Right cardiac atrium (tissue), 5 donors: ENCODE results near the gene PIGX. TPM values are rescaled to one million over a fixed set of nuclear protein-coding genes. Genes with fewer than 3 reads are reported as not detected.

ENCODE experiments used
- ATAC-seq, 2 donors: fragments of 200-7000 bp; cut with Tn5 transposase; one replicate each; pipeline versions ENCODE4 v1.8.0 to v1.9.1; 2020; ENCODE audit warnings: moderate library complexity in 2 of 2, mild to moderate bottlenecking in 1 of 2
- DNase-seq, 3 donors: peaks; one replicate each; pipeline ENCODE4 v3.0.0-alpha.2; 2020
- H3K27ac ChIP-seq: one replicate; pipeline ENCODE4 v1.5.1; 2013; ENCODE audit warnings: mild to moderate bottlenecking, low read length, control low read depth, moderate library complexity
- H3K27me3 ChIP-seq: one replicate; pipeline ENCODE4 v1.6.1; 2013; ENCODE audit not compliant: control insufficient read depth, insufficient read depth
- H3K4me1 ChIP-seq: one replicate; pipeline ENCODE4 v1.6.1; 2013; ENCODE audit warnings: low read length; ENCODE audit not compliant: control insufficient read depth, insufficient read depth
- H3K4me3 ChIP-seq: one replicate; pipeline ENCODE4 v1.5.1; 2013; ENCODE audit warnings: low read length, control low read depth
- H3K9me3 ChIP-seq: one replicate; pipeline ENCODE4 v1.6.1; 2013; ENCODE audit warnings: low read length; ENCODE audit not compliant: control insufficient read depth
- WGBS: extraction: QIAGEN DNeasy Blood & Tissue Kit; methylation state at CpG from one replicate; pipeline ENCODE4 v1.1.7; 2013; 5-methylcytosine and 5-hydroxymethylcytosine counted together
- intact Hi-C, 4 donors: fragments of 100-400 bp; cut with DNase I; formaldehyde crosslinking; loops; one replicate each; pipeline versions ENCODE4 v1.11.0 to v1.14.0; 2022 to 2023
- long read RNA-seq, 4 donors: library from polyadenylated mRNA; unstranded; transcript quantifications; one replicate each; pipeline ENCODE4 v2.0.0, GENCODE V29; 2020 to 2021
- polyA plus RNA-seq: library from polyadenylated mRNA; stranded (reverse); fragments of 200-250 nt; gene quantifications from one replicate; pipeline ENCODE4 v1.2.3, GENCODE V29; 2013
- total RNA-seq, 4 donors: library from RNA; stranded (reverse); fragmentation: NEBNext Ultra II Directional; extraction: Animal tissue kit (Norgen Biotek cat#: 25700); gene quantifications; one replicate each; pipeline ENCODE4 v1.2.1, GENCODE V29; 2021
- donor health status: healthy with polysubstance abuse.
- donor health status: DM: no; HTN: yes; CAD: no.
- donor health status: DM: no; HTN: no; CAD: no.
- donor health status: DM: no; HTN: yes; CAD: no; lungs with severe emphysema.
- donor health status: DM: yes; HTN: yes; CAD: no.

PIGX gene
- total RNA-seq (10 to 100 TPM; 15.9 to 18.4 (median 16.4) TPM), polyA plus RNA-seq (12.0 TPM)
- long read RNA-seq, donor 1, transcript PIGX-202 (6 exons, 3,057 nt), result major isoform, 17 of 50 reads
- long read RNA-seq, donor 1, transcript PIGX-201 (7 exons, 953 nt), result minor isoform, 12 of 50 reads
- long read RNA-seq, donor 1, partial matches to known transcripts, result 1 of 50 reads
- long read RNA-seq, donor 1, other reads (novel, unspliced or antisense), result 15 of 50 reads
- long read RNA-seq, donor 2, transcript PIGX-201 (7 exons, 953 nt), result major isoform, 6 of 16 reads
- long read RNA-seq, donor 2, partial matches to known transcripts, result 1 of 16 reads
- long read RNA-seq, donor 2, other reads (novel, unspliced or antisense), result 7 of 16 reads
- long read RNA-seq, donor 3, transcript PIGX-202 (6 exons, 3,057 nt), result major isoform, 5 of 24 reads
- long read RNA-seq, donor 3, partial matches to known transcripts, result 3 of 24 reads
- long read RNA-seq, donor 3, other reads (novel, unspliced or antisense), result 11 of 24 reads
- long read RNA-seq, donor 4, transcript PIGX-201 (7 exons, 953 nt), result minor isoform, 6 of 20 reads
- long read RNA-seq, donor 4, transcript PIGX-202 (6 exons, 3,057 nt), result major isoform, 7 of 20 reads
- long read RNA-seq, donor 4, partial matches to known transcripts, result 1 of 20 reads
- long read RNA-seq, donor 4, other reads (novel, unspliced or antisense), result 4 of 20 reads

GRCh38 chr3:196711838-196712513 lies at the start of gene PIGX, which contains the start of gene CEP19:
TSS of gene PIGX (plus strand) at chr3:196712377.
TSS of gene CEP19 (minus strand) at chr3:196712250. CDS start at chr3:196708657, 3,593 bp downstream.
- H3K9me3 ChIP-seq, result no peaks in the 10 kb centered on the region
- H3K27me3 ChIP-seq, result no peaks in the 10 kb centered on the region
- H3K4me1 ChIP-seq, result peaks cover 4% of the 10 kb centered on the region
- H3K27ac ChIP-seq, result peak within 1 kb of the TSS; percentile 92
- ATAC-seq (peak; percentile 98), DNase-seq (peak; percentile 86 to 95 (median 94))
- intact Hi-C loops, result no loop called here
- WGBS, result under 1% methylated on average over 68 of the region's 68 CpGs
- peak within 1 kb of the TSS; percentile 89 for H3K4me3 ChIP-seq

DNA sequence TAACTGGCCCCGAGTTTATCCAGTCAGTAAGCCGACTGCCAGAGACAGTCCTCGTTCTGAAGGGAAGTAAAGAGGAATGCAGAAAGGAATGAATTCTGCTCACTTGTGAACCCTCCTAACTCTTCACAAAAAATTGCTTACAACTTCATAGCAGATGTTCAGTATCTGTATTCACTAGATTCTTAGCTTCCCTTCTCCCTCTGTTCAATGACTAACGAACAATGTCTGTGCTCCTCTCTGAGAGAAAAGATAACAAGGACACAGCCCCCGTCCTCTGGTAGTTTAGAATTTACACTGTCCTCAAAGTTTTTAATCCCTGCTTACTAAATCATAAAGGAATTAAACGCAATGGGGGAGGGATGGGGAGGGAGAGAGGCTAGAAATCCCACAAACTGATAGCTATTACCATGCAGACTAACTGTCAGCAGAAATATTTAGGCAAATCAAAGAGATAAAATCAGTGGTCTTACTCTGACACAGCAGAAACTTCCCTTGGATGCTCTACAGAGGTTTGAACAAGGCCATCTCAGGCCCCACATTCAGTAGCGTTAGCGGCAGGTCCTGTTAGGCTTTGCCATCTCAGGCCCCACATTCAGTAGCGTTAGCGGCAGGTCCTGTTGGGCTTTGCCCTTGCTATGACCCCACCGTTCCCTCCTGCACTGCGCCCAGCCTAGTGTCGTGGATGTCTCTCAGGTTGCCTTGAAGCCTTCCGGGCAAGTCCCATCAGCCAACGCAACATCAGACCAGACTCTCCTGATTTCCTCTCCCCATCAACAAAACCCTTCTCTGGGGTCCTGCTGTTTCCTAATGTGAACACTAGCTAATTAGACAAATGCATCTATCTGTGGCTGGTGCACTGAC lies 49.2 kb upstream of the PIGX start:
- 47% methylated on average over 15 of the region's 15 CpGs for WGBS
- H3K4me1 ChIP-seq, result no peaks in the 10 kb centered on the region

DNA sequence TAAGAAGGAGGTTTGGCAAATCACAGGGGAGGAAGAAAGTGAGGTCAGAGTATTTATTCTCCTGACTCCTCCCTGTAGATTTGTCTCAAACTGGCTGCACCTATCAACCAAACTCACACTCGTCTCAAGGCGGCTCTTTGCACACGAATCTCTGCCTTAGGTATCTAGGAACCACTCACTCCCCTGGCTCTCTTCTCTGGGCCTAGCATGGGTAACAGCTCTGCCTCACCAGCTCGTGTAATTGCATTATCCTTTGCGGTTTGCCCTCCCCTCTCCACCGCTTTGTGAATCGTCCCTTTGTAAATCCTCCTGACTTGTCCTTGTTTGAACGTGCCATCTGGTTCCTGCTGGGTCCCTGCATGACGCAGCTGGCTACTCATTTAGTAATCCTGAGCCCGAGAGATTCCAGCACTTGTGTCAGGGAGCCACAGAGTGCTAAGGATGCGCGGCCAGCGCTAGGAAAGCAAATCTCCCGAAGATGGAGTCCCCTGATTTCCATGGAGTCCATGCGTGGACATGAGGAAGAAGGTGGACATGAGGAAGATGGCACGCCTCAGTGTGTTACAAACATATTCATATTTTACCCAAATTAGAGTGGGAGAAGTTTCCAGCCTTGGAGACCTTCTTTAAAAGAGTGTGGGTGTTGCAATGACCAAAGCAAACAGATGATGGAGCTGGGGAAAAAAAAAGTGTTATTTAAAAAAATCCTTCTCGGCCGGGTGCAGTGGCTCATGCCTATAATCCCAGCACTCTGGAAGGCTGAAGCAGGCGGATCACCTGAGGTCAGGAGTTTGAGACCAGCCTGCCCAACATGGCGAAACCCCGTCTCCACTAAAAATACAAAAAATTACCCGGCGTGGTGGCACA lies 45.9 kb upstream of the PIGX start:
- Histone ChIP-seq H3K4me3 (no peak overlapping the region), H3K4me1 (peaks cover 2% of the 10 kb centered on the region), H3K27ac (peak overlapping the region; percentile 23), H3K27me3 (no peaks in the 10 kb centered on the region), H3K9me3 (no peaks in the 10 kb centered on the region)
- WGBS, result 49% methylated on average over 23 of the region's 23 CpGs
- ATAC-seq (peak in 1 of 2 donors; percentile 45), DNase-seq (no peak)
- intact Hi-C loops, result no loop called here

More for the DNA sequence above, 49.2 kb upstream of the PIGX start:
- no peak for DNase-seq
- H3K4me3 ChIP-seq, result no peak overlapping the region
- H3K27me3 ChIP-seq, result no peaks in the 10 kb centered on the region
- H3K9me3 ChIP-seq, result no peaks in the 10 kb centered on the region
- H3K27ac ChIP-seq, result no peak overlapping the region
- intact Hi-C loops, result no loop called here
- ATAC-seq, result no peak

- Histone ChIP-seq H3K27ac (no peak overlapping the region), H3K27me3 (no peaks in the 10 kb centered on the region), H3K4me3 (no peak overlapping the region), H3K9me3 (no peaks in the 10 kb centered on the region), H3K4me1 (peaks cover 2% of the 10 kb centered on the region)
- ATAC-seq (no peak), DNase-seq (no peak)
- 86% methylated on average over 14 of the region's 14 CpGs for WGBS
- intact Hi-C loops, result no loop called here
These were observed 44.9 kb upstream of the PIGX start for GRCh38 chr3:196667056-196667825.

GRCh38 chr3:196670339-196670738 lies 41.8 kb upstream of the PIGX start:
- H3K27me3 ChIP-seq, result no peaks in the 10 kb centered on the region
- 27% methylated on average over 6 of the region's 6 CpGs for WGBS
- intact Hi-C loops, result no loop called here
- peak overlapping the region; percentile 64 for H3K27ac ChIP-seq
- peak in 1 of 3 donors; percentile 64 for DNase-seq
- peaks cover 2% of the 10 kb centered on the region for H3K4me1 ChIP-seq
- no peak overlapping the region for H3K4me3 ChIP-seq
- ATAC-seq, result peak; percentile 73 to 78
- H3K9me3 ChIP-seq, result no peaks in the 10 kb centered on the region

GRCh38 chr3:196673632-196674031 lies 38.5 kb upstream of the PIGX start:
- WGBS, result 80% methylated on average over 3 of the region's 3 CpGs

DNA sequence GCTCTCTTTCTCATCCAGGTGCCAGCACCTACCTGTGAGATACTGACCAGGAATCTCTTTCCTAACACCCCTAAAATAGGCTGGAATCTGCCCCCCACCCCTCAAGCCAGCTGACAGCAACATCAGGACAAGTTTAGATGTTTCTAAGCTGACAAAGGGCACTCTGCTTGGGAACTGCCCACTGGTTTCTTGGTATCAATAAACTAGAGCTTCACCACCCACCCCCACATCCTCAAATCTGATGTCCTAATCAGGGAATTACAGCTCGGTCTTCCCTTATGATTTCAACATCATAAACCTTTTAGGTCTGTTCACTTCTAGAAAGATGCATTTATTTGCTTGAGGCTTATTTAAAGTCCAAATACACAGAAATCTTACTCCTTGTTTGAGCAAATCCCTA lies 34.8 kb upstream of the PIGX start:
- 35% methylated on average over 1 of the region's 1 CpG for WGBS

More at GRCh38 chr3:196673632-196674031, 38.5 kb upstream of the PIGX start:
- H3K9me3 ChIP-seq, result no peaks in the 10 kb centered on the region
- intact Hi-C loops, result no loop called here
- no peaks in the 10 kb centered on the region for H3K27me3 ChIP-seq
- DNase-seq (no peak), ATAC-seq (no peak)
- H3K4me3 ChIP-seq, result no peak overlapping the region
- H3K4me1 ChIP-seq, result peaks cover 2% of the 10 kb centered on the region
- no peak overlapping the region for H3K27ac ChIP-seq

DNA sequence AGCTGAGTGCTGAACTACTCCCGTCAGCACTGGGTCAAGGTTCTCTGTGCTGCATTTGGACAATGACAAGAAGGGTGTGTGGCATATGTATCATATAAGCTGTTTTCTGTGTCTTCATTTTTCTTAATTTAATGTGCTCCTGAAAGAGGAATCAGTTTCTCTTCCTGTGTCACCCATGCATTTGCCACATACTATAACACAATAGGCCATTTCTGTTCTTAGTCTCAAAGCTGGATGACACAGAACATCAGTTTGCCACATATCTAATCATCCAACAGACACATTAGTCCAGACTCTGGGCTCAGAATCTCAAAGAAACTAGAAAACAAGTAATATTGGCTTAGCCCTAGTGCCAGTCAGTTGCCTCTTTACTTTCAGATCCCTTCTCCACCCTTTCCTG lies 34.2 kb upstream of the PIGX start:
- no peaks in the 10 kb centered on the region for H3K9me3 ChIP-seq
- ATAC-seq (no peak), DNase-seq (no peak)
- WGBS, result 31% methylated on average over 1 of the region's 1 CpG
- H3K4me1 ChIP-seq, result no peaks in the 10 kb centered on the region
- no peaks in the 10 kb centered on the region for H3K27me3 ChIP-seq
- no peak overlapping the region for H3K4me3 ChIP-seq
- no peak overlapping the region for H3K27ac ChIP-seq
- intact Hi-C loops, result loop anchor here in 1 of 4 donors (5.0 kb wide), 1 partner anchor 66 kb away; no protein-coding TSS in a partner anchor

More for the DNA sequence above, 34.8 kb upstream of the PIGX start:
- no peak for ATAC-seq
- no peaks in the 10 kb centered on the region for H3K4me1 ChIP-seq
- no peaks in the 10 kb centered on the region for H3K27me3 ChIP-seq
- H3K4me3 ChIP-seq, result no peak overlapping the region
- H3K27ac ChIP-seq, result no peak overlapping the region
- DNase-seq, result no peak
- intact Hi-C loops, result loop anchor here in 1 of 4 donors (5.0 kb wide), 1 partner anchor 65 kb away; no protein-coding TSS in a partner anchor
- H3K9me3 ChIP-seq, result no peaks in the 10 kb centered on the region
